Astrocyte (in vitro differentiated cells and primary cell): ENCODE measurements around the gene ZSCAN12. TPM values are rescaled to one million over a fixed set of nuclear protein-coding genes. Genes with fewer than 3 reads are reported as not detected.

Experiments used
- DNase-seq: peaks from one replicate; pipeline ENCODE4 v3.0.0-alpha.2; 2010; ENCODE audit warnings: low read depth
- FAIRE-seq: peaks from 2 replicates; lab custom pipeline; 2011; peaks lifted over from hg19 to GRCh38; lab: Jason Lieb, UNC
- H2AFZ ChIP-seq: 2 replicates; pipeline ENCODE4 v1.6.0; 2012; ENCODE audit warnings: low read depth, low read length, inconsistent platforms
- H3K27ac ChIP-seq: 2 replicates; pipeline ENCODE4 v1.5.1; 2011; ENCODE audit warnings: low read depth, low read length, inconsistent platforms
- H3K27me3 ChIP-seq: 2 replicates; pipeline ENCODE4 v1.6.0; 2011; ENCODE audit warnings: low read length, inconsistent platforms; ENCODE audit not compliant: insufficient read depth
- H3K36me3 ChIP-seq: 2 replicates; pipeline ENCODE4 v1.5.1; 2011; ENCODE audit warnings: low read length, inconsistent platforms; ENCODE audit not compliant: insufficient read depth
- H3K4me1 ChIP-seq: 2 replicates; pipeline ENCODE4 v1.5.1; 2011; ENCODE audit warnings: low read length, inconsistent platforms; ENCODE audit not compliant: insufficient read depth
- H3K4me2 ChIP-seq: 2 replicates; pipeline ENCODE4 v1.6.0; 2012; ENCODE audit warnings: low read length, inconsistent platforms
- H3K4me3 ChIP-seq: 2 replicates; pipeline ENCODE4 v1.5.1; 2011; ENCODE audit warnings: low read depth, mild to moderate bottlenecking, low read length, inconsistent platforms; ENCODE audit not compliant: insufficient read depth
- H3K79me2 ChIP-seq: 2 replicates; pipeline ENCODE4 v1.6.0; 2012; ENCODE audit warnings: mild to moderate bottlenecking, low read length, inconsistent platforms; ENCODE audit not compliant: insufficient read depth
- H3K9ac ChIP-seq: 2 replicates; pipeline ENCODE4 v1.6.0; 2012; ENCODE audit warnings: mild to moderate bottlenecking, low read length, inconsistent platforms
- H3K9me3 ChIP-seq: 2 replicates; pipeline ENCODE4 v1.5.1; 2012; ENCODE audit warnings: low read depth, mild to moderate bottlenecking, low read length, inconsistent platforms; ENCODE audit not compliant: insufficient read depth
- H4K20me1 ChIP-seq: 2 replicates; pipeline ENCODE4 v1.6.0; 2012; ENCODE audit warnings: low read length, inconsistent platforms; ENCODE audit not compliant: insufficient read depth
- H3K27ac Mint-ChIP-seq: one replicate; pipeline ENCODE4 v1.8.0; 2021; ENCODE audit warnings: mild to moderate bottlenecking, mixed read lengths; ENCODE audit not compliant: unreplicated experiment
- H3K27me3 Mint-ChIP-seq: one replicate; pipeline ENCODE4 v1.8.0; 2021; ENCODE audit warnings: low read depth, mixed read lengths; ENCODE audit not compliant: unreplicated experiment
- H3K36me3 Mint-ChIP-seq: one replicate; pipeline ENCODE4 v1.8.0; 2021; ENCODE audit warnings: low read depth, mixed read lengths; ENCODE audit not compliant: unreplicated experiment
- H3K4me1 Mint-ChIP-seq: one replicate; pipeline ENCODE4 v1.8.0; 2021; ENCODE audit warnings: low read depth, mixed read lengths; ENCODE audit not compliant: unreplicated experiment
- H3K4me3 Mint-ChIP-seq: one replicate; pipeline ENCODE4 v1.8.0; 2021; ENCODE audit warnings: mild to moderate bottlenecking, moderate library complexity, mixed read lengths; ENCODE audit not compliant: unreplicated experiment
- H3K9me3 Mint-ChIP-seq: one replicate; pipeline ENCODE4 v1.8.0; 2021; ENCODE audit warnings: mild to moderate bottlenecking, mixed read lengths; ENCODE audit not compliant: unreplicated experiment
- CTCF ChIP-seq: IDR thresholded peaks from 2 replicates; pipeline ENCODE4 v1.5.1; 2011; ENCODE audit warnings: low read depth, mild to moderate bottlenecking, inconsistent platforms, low read length, moderate library complexity; ENCODE audit not compliant: insufficient read depth
- EZH2 ChIP-seq: IDR thresholded peaks from 2 replicates; pipeline ENCODE4 v1.6.1; 2012; ENCODE audit warnings: mild to moderate bottlenecking, low read length, inconsistent platforms; ENCODE audit not compliant: insufficient read depth
- total RNA-seq: library from RNA; stranded (reverse); gene quantifications from 2 replicates; pipeline ENCODE4 v1.2.1, GENCODE V29; 2021

The ZSCAN12 gene
- total RNA-seq, 1 donor from 2014 or later = 6.3 TPM

- no peak for TF ChIP-seq EZH2
- TF ChIP-seq CTCF = no peak
- no peaks in the 10 kb centered on the region for H3K27me3 Mint-ChIP-seq
- no peak overlapping the region for H3K27ac Mint-ChIP-seq
- no peak for DNase-seq
- H3K4me1 ChIP-seq = no peaks in the 10 kb centered on the region
- no peaks in the 10 kb centered on the region for H3K4me1 Mint-ChIP-seq
- no peaks in the 10 kb centered on the region for H3K79me2 ChIP-seq
- H3K36me3 Mint-ChIP-seq = peaks cover 25% of the 10 kb centered on the region
- H2AFZ ChIP-seq = no peak overlapping the region
- H3K27ac ChIP-seq = no peak overlapping the region
- H3K36me3 ChIP-seq = peaks cover 4% of the 10 kb centered on the region
- no peak overlapping the region for H3K9ac ChIP-seq
- no peaks in the 10 kb centered on the region for H4K20me1 ChIP-seq
- no peak for FAIRE-seq
- peaks cover 6% of the 10 kb centered on the region for H3K9me3 Mint-ChIP-seq
- no peak overlapping the region for H3K4me3 Mint-ChIP-seq
- no peaks in the 10 kb centered on the region for H3K27me3 ChIP-seq
- no peak overlapping the region for H3K4me3 ChIP-seq
- no peaks in the 10 kb centered on the region for H3K9me3 ChIP-seq
- H3K4me2 ChIP-seq = no peak overlapping the region
Measured at GRCh38 chr6:28429781-28430180, 30.2 kb upstream of the ZSCAN12 start.

- DNase-seq = no peak
- H2AFZ ChIP-seq = no peak overlapping the region
- peaks cover 8% of the 10 kb centered on the region for H3K36me3 ChIP-seq
- no peaks in the 10 kb centered on the region for H3K27me3 Mint-ChIP-seq
- H3K36me3 Mint-ChIP-seq = peaks cover 28% of the 10 kb centered on the region
- no peaks in the 10 kb centered on the region for H4K20me1 ChIP-seq
- H3K9ac ChIP-seq = no peak overlapping the region
- no peak overlapping the region for H3K4me3 Mint-ChIP-seq
- no peak for FAIRE-seq
- no peaks in the 10 kb centered on the region for H3K9me3 ChIP-seq
- no peak overlapping the region for H3K27ac ChIP-seq
- H3K27ac Mint-ChIP-seq = no peak overlapping the region
- peaks cover 6% of the 10 kb centered on the region for H3K9me3 Mint-ChIP-seq
- H3K79me2 ChIP-seq = no peaks in the 10 kb centered on the region
- no peaks in the 10 kb centered on the region for H3K4me1 ChIP-seq
- H3K4me3 ChIP-seq = no peak overlapping the region
- TF ChIP-seq CTCF (no peak), EZH2 (no peak)
- H3K27me3 ChIP-seq = no peaks in the 10 kb centered on the region
- no peak overlapping the region for H3K4me2 ChIP-seq
- peaks cover 12% of the 10 kb centered on the region for H3K4me1 Mint-ChIP-seq
Measured at GRCh38 chr6:28425944-28426541, 26.5 kb upstream of the ZSCAN12 start.

GRCh38 chr6:28424163-28424562 is 24.6 kb upstream of the ZSCAN12 start:
- Mint-ChIP-seq H3K9me3 (peaks cover 6% of the 10 kb centered on the region), H3K4me3 (no peak overlapping the region), H3K4me1 (peaks cover 12% of the 10 kb centered on the region), H3K27me3 (no peaks in the 10 kb centered on the region), H3K27ac (no peak overlapping the region), H3K36me3 (peaks cover 23% of the 10 kb centered on the region)
- Histone ChIP-seq H3K4me2 (no peak overlapping the region), H3K27me3 (no peaks in the 10 kb centered on the region), H3K79me2 (no peaks in the 10 kb centered on the region), H3K4me1 (no peaks in the 10 kb centered on the region), H3K9ac (no peak overlapping the region), H2AFZ (no peak overlapping the region), H3K27ac (no peak overlapping the region), H3K36me3 (peaks cover 7% of the 10 kb centered on the region), H3K9me3 (no peaks in the 10 kb centered on the region), H3K4me3 (no peak overlapping the region), H4K20me1 (no peaks in the 10 kb centered on the region)
- FAIRE-seq (no peak), DNase-seq (no peak)
- no peak for TF ChIP-seq CTCF
- TF ChIP-seq EZH2 = no peak
